ENCODE data around the gene ATP13A4. TPM values are rescaled to one million over a fixed set of nuclear protein-coding genes. Genes with fewer than 3 reads are reported as not detected.

ATP13A4 gene
- total and polyA plus RNA-seq, 2 of the 8 experiments (the other 6 are each of a cell fraction or from before 2014, with no cell fraction given): 0.12 TPM; not detected in 1

- TF ChIP-seq MAFK (IDR thresholded peaks at IDR 0.05; ENCODE audit: low read depth, low read length): no peak
- no peak for TF ChIP-seq SUZ12 (IDR thresholded peaks at IDR 0.05; ENCODE audit: low read length)
- peak; percentile 39; the same call in 1 of the 2 replicates for TF ChIP-seq MAX (IDR thresholded peaks at IDR 0.05)
- TF ChIP-seq, protein P1, sequence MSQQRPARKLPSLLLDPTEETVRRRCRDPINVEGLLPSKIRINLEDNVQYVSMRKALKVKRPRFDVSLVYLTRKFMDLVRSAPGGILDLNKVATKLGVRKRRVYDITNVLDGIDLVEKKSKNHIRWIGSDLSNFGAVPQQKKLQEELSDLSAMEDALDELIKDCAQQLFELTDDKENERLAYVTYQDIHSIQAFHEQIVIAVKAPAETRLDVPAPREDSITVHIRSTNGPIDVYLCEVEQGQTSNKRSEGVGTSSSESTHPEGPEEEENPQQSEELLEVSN (IDR thresholded peaks at IDR 0.05): peak; percentile 24; the same call in 1 of the 2 replicates
- no peak for TF ChIP-seq SP2 (IDR thresholded peaks at IDR 0.05; ENCODE audit: low read length)
- no peak for TF ChIP-seq TAF1 (IDR thresholded peaks at IDR 0.05; ENCODE audit: low read depth, low read length)
- TF ChIP-seq KDM4A (IDR thresholded peaks at IDR 0.05; ENCODE audit: low read depth, low read length, severe bottlenecking): no peak
- H3K79me1 ChIP-seq (ENCODE audit: low read depth, low read length): no peaks in the 10 kb centered on the region
- no peak overlapping the region for H3K4me2 ChIP-seq (ENCODE audit: insufficient read depth in 1 of 2, low read depth in 2 of 2, low read length in 2 of 2)
- H3K18ac ChIP-seq (ENCODE audit: extremely low read depth, low read length): no peak overlapping the region
- H3K14ac ChIP-seq (ENCODE audit: insufficient read length): no peak overlapping the region
- H4K5ac ChIP-seq (ENCODE audit: insufficient read length, low read depth, low read length): no peak overlapping the region
- WGBS, 2 experiments (ENCODE audit: extremely low coverage in 1 of 2, insufficient coverage in 1 of 2, insufficient read length in 1 of 2, insufficient replicate concordance in 2 of 2, low coverage in 1 of 2, low lambda C conversion rate in 2 of 2, missing lambda C conversion rate in 1 of 2): 84% methylated on average over 3 of the region's 3 CpGs; no CpG with 5 or more reads in 1 of the 2 experiments
- no peak overlapping the region for H3K23ac ChIP-seq (ENCODE audit: insufficient read length)
- H3K27me3 ChIP-seq (replicated peaks in 1 of 4; ENCODE audit: control insufficient read depth in 3 of 4, extremely low read depth in 1 of 4, insufficient read depth in 3 of 4, low read length in 3 of 4): no peaks in the 10 kb centered on the region
- 0 out of 2 replicates have a peak overlapping the region, but pooled peaks have one; percentile 40 for H2BK15ac ChIP-seq (ENCODE audit: low read length)
- H2AK5ac ChIP-seq (ENCODE audit: low read depth, low read length): peak overlapping the region; percentile 32; the same call in 1 of the 2 replicates
- H3K27ac ChIP-seq (ENCODE audit: low read depth, low read length): no peak overlapping the region
- no peak overlapping the region for H2AFZ ChIP-seq (ENCODE audit: low read length)
- H4K20me1 ChIP-seq (replicated peaks in 1 of 2; ENCODE audit: control insufficient read depth in 1 of 2, insufficient read depth in 2 of 2, low read length in 2 of 2): no peaks in the 10 kb centered on the region
- H3K36me3 ChIP-seq (ENCODE audit: control insufficient read depth in 2 of 4, insufficient read depth in 4 of 4, low read length in 3 of 4): no peaks in the 10 kb centered on the region
- POLR2A ChIA-PET (ENCODE audit: partially characterized antibody): no interaction called here
- H3K4me3 ChIP-seq (ENCODE audit: extremely low read depth in 1 of 4, insufficient read depth in 2 of 4, low read depth in 3 of 4, low read length in 4 of 4): no peak overlapping the region
- H2BK12ac ChIP-seq (ENCODE audit: low read depth, low read length): peak overlapping the region; percentile 45; the same call in 1 of the 2 replicates
- H3K23me2 ChIP-seq (ENCODE audit: low read depth, low read length): no peaks in the 10 kb centered on the region
- FAIRE-seq (no peak), DNase-seq (ENCODE audit: low read depth in 1 of 2, low spot score in 2 of 2) (peak in 1 of 2 experiments; percentile 10)
- peaks cover 0 to 2% of the 10 kb centered on the region in 2 experiments; a peak in 1 of 4 replicates for H3K9me3 ChIP-seq (ENCODE audit: insufficient read depth in 2 of 2, low read depth in 1 of 2, low read length in 1 of 2)
- no peak overlapping the region for H4K8ac ChIP-seq (ENCODE audit: extremely low read depth, insufficient read depth, low read length)
- H3K4ac ChIP-seq (replicated peaks; ENCODE audit: insufficient read length, low read depth, low read length): no peak overlapping the region
- peak overlapping the region; percentile 71 for H4K91ac ChIP-seq (replicated peaks; ENCODE audit: insufficient read length, low read length)
- H3K4me1 ChIP-seq (replicated peaks in 1 of 4; ENCODE audit: control insufficient read depth in 3 of 4, insufficient read depth in 4 of 4, low read length in 3 of 4): peaks cover 0 to 14% (median 11%) of the 10 kb centered on the region in 4 experiments; a peak in 3 of 7 replicates
- no peak overlapping the region for H3K56ac ChIP-seq (replicated peaks; ENCODE audit: insufficient read length, low read depth, low read length)
- no peak overlapping the region for H3K9ac ChIP-seq (replicated peaks in 1 of 4; ENCODE audit: extremely low read depth in 1 of 4, low read depth in 3 of 4, low read length in 3 of 4)
- H2BK5ac ChIP-seq (ENCODE audit: low read depth, low read length): peak overlapping the region; percentile 73; the same call in 1 of the 2 replicates
- H2BK20ac ChIP-seq (ENCODE audit: low read length): peak overlapping the region; percentile 49; the same call in 1 of the 2 replicates
- no peaks in the 10 kb centered on the region for H3K79me2 ChIP-seq (ENCODE audit: control insufficient read depth in 1 of 2, insufficient read depth in 2 of 2, low read length in 2 of 2)
- CTCF ChIA-PET (ENCODE audit: partially characterized antibody): no interaction called here
- H2BK120ac ChIP-seq (replicated peaks; ENCODE audit: low read depth, low read length): peak overlapping the region; percentile 79
Measured at GRCh38 chr3:193391902-193392301, 162.8 kb downstream of the ATP13A4 start.
